GM19395 (cell line): ENCODE results near the gene CTIF.

Experiments used
- ATAC-seq: cut with Tn5 transposase; IDR thresholded peaks from one replicate; pipeline ENCODE4 v1.9.1; 2021; ENCODE audit warnings: mild to moderate bottlenecking, moderate library complexity; ENCODE audit not compliant: unreplicated experiment

CTIF gene

GRCh38 chr18:48550101-48550729, 11.4 kb downstream of the CTIF start:
- ATAC-seq = no peak

GRCh38 chr18:48551100-48551499, 12.3 kb downstream of the CTIF start:
- ATAC-seq = no peak

GRCh38 chr18:48552130-48552529, 13.3 kb downstream of the CTIF start:
- no peak for ATAC-seq

- ATAC-seq = no peak
These were observed 14.4 kb downstream of the CTIF start for GRCh38 chr18:48553236-48553635.

- no peak for ATAC-seq
These were observed 16.0 kb downstream of the CTIF start for GRCh38 chr18:48554610-48555400.

GRCh38 chr18:48555465-48555995, 16.7 kb downstream of the CTIF start:
- no peak for ATAC-seq

GRCh38 chr18:48557640-48558174, 18.9 kb downstream of the CTIF start:
- no peak for ATAC-seq

- ATAC-seq = no peak
These were observed 19.4 kb downstream of the CTIF start for GRCh38 chr18:48558248-48558647.

- ATAC-seq = no peak
These were observed 21.7 kb downstream of the CTIF start for GRCh38 chr18:48560491-48560890.

- no peak for ATAC-seq
These were observed 23.2 kb downstream of the CTIF start for GRCh38 chr18:48562075-48562474.

- ATAC-seq = no peak
These were observed 24.2 kb downstream of the CTIF start for GRCh38 chr18:48563027-48563426.

GRCh38 chr18:48564139-48564538, 25.3 kb downstream of the CTIF start:
- ATAC-seq = no peak

- ATAC-seq = no peak
These were observed 26.3 kb downstream of the CTIF start for GRCh38 chr18:48565105-48565504.

GRCh38 chr18:48566589-48566988, 27.8 kb downstream of the CTIF start:
- ATAC-seq = no peak

GRCh38 chr18:48567388-48567787, 28.6 kb downstream of the CTIF start:
- no peak for ATAC-seq

- no peak for ATAC-seq
These were observed 30.5 kb downstream of the CTIF start for GRCh38 chr18:48569139-48569914.

- no peak for ATAC-seq
These were observed 31.1 kb downstream of the CTIF start for GRCh38 chr18:48569915-48570264.

GRCh38 chr18:48570313-48570712, 31.5 kb downstream of the CTIF start:
- no peak for ATAC-seq

- no peak for ATAC-seq
These were observed 33.0 kb downstream of the CTIF start for GRCh38 chr18:48571639-48572384.

- ATAC-seq = no peak
These were observed 33.7 kb downstream of the CTIF start for GRCh38 chr18:48572402-48573126.
